GM21723 (cell line): Measurements from ENCODE around the gene KCNK17.

Experiments used
- ATAC-seq: cut with Tn5 transposase; IDR thresholded peaks from one replicate; pipeline ENCODE4 v1.9.1; 2021; ENCODE audit warnings: mild to moderate bottlenecking, moderate library complexity; ENCODE audit not compliant: unreplicated experiment

KCNK17 gene

DNA sequence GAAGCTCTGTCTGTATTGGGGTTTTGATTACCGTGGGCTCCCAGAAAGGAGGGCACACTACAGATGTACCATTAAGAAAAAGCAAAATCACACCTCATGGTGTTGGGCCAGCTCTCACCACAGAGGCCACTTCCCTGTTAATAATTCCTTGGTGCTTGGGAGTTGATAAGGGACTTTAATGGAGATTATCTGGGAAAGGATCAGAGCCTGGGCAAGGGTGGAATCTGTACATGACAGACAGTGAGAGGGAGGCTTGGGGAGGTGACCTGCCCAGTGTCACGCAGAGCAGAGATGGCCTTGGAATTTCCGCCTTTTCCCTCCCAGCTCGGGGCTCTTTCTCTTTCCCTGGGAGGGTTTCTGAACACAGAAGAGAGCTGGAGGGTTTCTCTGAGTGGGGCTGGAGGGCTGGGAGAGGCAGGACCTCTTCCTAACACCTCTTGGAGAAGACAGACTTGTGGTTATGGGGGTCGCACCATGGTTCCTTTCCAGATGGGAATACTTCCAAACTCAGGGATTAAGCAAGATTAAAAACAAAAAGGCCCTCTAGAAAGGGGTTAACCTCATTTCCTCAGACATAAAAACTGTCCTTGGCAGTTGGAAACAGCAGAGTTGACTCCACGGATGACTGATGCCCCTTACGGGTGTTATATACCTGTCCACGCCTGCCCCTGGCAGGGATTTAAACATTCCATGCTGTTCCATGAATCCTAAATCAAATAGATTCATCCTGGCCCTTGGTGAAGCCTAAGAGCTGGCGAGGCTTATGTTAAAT, 25.1 kb upstream of the KCNK17 start:
- ATAC-seq = no peak

- ATAC-seq = no peak
Measured at GRCh38 chr6:39338397-39338796, 24.2 kb upstream of the KCNK17 start.

GRCh38 chr6:39335780-39336545, 21.7 kb upstream of the KCNK17 start:
- ATAC-seq = no peak

- no peak for ATAC-seq
Measured at GRCh38 chr6:39333644-39334438, 19.6 kb upstream of the KCNK17 start.

- no peak for ATAC-seq
Measured at GRCh38 chr6:39330476-39330875, 16.3 kb upstream of the KCNK17 start.

- ATAC-seq = peak; percentile 86
Measured at GRCh38 chr6:39330057-39330456, 15.8 kb upstream of the KCNK17 start.

GRCh38 chr6:39328066-39328465, 13.8 kb upstream of the KCNK17 start:
- ATAC-seq = no peak

- ATAC-seq = no peak
Measured at GRCh38 chr6:39327507-39327906, 13.3 kb upstream of the KCNK17 start.

- no peak for ATAC-seq
Measured at GRCh38 chr6:39322306-39322850, 8.2 kb upstream of the KCNK17 start, which contains the start of gene KCNK16. KCNK16 (minus strand) TSS chr6:39322702; CDS start chr6:39322540, 162 bp downstream.

- no peak for ATAC-seq
Measured at GRCh38 chr6:39321761-39322160, 7.5 kb upstream of the KCNK17 start.

DNA sequence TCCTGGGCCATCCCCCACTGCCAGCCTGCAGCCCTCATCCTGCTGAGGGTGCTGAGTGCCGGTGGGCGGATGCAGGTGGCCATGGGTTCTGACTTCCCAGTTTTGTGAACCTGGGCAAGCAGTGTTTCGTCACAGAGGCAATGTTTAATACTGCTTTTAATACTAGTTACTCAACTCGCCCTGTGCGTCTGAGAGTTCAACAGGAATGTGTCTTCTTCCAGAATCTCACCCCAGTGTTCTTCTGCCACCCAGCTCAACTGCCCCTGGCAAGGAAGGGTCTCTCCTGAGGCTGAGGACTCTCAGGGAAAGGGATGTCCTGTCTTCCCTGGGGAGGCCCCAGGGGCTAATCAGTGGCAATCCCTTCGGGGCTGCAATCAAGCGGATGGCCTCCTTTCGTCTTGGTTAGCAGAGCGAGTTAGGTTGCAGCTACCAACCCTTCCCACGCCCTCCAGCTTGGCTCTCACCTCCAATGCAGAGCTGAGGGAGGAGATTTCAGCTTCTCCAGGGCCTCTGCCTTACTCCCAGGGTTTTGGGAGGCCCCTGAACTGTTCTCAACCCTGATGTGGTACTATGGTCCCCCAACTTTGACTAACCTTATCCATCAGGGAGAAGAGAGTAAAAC, 6.3 kb upstream of the KCNK17 start:
- no peak for ATAC-seq

GRCh38 chr6:39319621-39320362, 5.6 kb upstream of the KCNK17 start:
- no peak for ATAC-seq

GRCh38 chr6:39317256-39317655, 3.0 kb upstream of the KCNK17 start:
- no peak for ATAC-seq

DNA sequence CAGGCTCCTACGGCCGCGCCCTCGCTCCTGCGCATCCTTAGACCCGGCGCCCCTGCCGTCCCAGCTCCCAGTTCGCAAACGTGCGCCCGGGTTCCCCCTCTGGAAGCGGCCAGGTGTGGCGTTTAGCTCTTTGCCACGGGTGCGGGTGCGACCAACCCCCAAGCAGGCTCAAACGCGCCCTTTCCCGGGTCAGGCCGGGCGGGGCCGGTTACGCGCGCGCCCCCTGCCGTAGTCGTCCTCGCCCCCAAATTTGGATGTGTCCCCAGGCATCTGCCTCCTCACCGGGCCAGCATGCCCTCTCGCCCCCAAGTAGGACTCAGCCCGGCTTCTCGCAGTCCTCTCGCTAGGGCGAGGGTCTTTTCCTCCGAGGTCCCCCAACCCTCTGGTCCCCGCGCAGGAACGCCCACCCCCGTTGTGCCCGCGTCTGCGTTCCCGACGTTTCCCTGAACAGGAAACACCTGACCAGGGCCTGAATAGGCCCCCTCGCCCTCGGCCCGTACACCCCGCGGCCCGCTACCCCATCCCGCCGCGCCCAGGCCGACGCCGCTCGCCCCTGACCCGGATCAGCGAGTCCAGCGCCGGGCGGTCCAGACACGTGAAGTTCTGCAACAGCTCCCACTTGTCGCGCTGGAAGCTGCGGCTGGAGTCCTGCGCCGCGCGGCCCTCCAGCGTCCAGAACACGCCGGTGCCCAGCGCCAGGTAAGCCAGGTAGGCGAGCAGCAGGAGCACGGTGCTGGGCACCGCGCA, 520 bp downstream of the KCNK17 start:
- no peak for ATAC-seq

DNA sequence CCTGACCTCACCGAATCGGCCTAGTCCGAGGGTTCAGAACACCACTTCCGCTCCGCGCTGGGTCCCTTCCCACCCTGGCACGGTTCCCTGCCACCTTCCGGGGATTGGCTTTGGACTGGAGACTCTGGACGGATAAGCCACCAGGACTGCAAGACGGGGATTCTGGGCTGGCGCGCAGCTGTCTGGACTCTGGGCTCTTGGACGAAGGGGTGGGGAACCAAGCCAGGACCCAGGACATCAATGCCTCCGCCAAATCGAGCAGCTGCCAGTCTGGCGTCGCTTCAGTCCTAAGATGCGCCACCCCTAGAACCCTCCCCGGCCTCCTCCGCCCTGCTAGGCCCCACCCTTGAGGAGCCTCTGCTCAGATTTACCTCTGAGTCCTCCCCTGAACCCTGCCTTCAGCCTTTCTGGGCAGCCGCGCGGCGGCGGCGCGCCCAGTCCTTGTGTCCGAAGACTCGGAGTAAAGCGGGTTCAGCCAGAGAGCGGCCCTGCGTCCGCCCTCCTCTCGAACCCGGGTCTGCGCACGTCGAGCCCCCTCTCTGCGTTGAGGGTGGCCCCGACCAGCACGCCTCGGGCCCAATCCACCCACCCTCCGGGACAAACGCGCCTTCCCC, 1.2 kb downstream of the KCNK17 start:
- ATAC-seq = no peak

GRCh38 chr6:39310542-39310941, 3.7 kb downstream of the KCNK17 start:
- no peak for ATAC-seq

DNA sequence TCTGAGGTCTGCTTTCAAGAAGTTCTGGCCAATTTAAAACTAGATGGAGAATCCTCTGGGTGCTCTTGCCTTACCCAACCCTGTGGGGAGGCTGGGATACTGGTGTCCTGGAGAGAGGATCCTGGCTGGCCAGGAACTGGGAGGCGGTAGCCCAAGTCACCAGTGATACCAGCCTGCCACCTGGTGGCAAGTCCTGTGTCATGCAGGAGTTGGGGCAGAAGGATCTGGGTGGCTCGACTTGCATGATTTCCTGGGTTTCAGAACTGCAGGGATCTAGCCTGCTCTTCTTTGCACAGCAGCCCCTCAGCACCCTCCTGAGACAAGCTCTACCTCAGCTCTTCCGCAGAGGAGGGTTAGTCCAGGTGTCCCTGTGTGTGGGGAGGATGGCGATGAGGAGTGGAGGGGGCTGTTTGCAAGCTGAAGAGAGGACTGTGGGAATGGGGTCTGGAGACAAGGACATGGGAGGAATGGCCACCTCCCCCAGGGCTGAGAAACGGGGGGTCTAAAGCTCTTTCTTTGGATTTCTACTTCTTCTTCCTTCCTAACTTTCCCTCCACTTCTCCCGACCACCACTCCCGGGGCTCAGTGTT, 4.2 kb downstream of the KCNK17 start:
- no peak for ATAC-seq

- ATAC-seq = no peak
Measured at GRCh38 chr6:39307462-39307861, 6.8 kb downstream of the KCNK17 start.
